Stimulated activated CD8-positive, alpha-beta memory T cell treated with anti-CD3 and anti-CD28 coated beads, Interleukin-12 subunit alpha, Interleukin-12 subunit beta, amount 100 ng/mL, for 1 hour (primary cell): ENCODE results near the gene TGFB1.
A peak's percentile ranks its signal among the peaks of the same experiment; 100 is the strongest.

Source experiments
- DNase-seq: peaks from one replicate; pipeline ENCODE4 v3.0.0-alpha.2; 2020; ENCODE audit warnings: low read depth

Gene TGFB1

DNA sequence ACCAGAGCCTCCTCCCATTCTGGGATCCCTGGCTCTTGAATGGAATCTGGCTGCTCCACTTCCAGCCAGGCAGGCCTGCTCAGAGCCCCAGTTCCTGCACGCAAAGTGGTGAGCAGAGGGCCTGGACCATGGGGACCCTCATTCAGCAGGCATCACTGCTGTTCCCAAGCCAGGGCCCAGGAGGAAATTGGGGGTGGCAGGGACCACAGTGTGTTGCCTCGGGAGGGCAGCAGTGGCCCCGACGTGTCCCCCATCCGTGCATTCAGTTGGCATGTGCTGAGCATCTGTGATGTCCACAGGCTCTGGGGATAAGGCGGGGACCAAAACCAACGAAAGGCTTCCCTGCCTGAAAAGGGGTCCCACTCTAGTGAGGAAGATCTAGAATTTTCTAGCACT lies 32.5 kb downstream of the TGFB1 start:
- no peak for DNase-seq

- DNase-seq = no peak
Observed at GRCh38 chr19:41320568-41320967, 33.2 kb downstream of the TGFB1 start.

- no peak for DNase-seq
Observed at GRCh38 chr19:41320185-41320518, 33.6 kb downstream of the TGFB1 start.

- DNase-seq = no peak
Observed at GRCh38 chr19:41319500-41320184, 34.1 kb downstream of the TGFB1 start.

- no peak for DNase-seq
Observed at GRCh38 chr19:41318696-41319499, 34.8 kb downstream of the TGFB1 start.

DNA sequence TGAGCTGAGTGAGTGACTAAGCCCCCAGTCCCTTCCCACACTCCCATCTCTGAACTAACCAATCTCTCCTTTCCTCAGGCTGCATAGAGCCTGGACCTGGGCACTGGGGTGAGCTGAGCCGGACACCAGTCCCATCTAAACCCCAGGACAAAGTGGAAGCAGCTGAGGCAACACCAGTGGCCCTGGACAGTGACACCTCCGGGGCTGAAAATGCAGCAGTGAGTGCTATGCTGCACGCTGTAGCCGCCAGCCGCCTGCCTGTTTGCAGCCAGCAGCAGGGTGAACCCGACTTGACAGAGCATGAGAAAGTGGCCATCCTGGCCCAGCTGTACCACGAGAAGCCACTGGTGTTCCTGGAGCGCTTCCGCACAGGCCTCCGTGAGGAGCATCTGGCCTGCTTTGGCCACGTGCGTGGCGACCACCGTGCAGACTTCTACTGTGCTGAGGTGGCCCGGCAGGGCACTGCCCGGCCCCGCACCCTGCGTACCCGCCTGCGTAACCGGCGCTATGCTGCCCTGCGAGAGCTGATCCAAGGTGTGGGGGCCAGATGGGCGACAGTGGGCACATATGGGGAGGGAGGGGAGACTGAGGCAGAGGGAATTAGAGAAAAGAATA lies 37.3 kb downstream of the TGFB1 start:
- DNase-seq = no peak

- DNase-seq = no peak
Observed at GRCh38 chr19:41311613-41312012, 42.1 kb downstream of the TGFB1 start.

- no peak for DNase-seq
Observed at GRCh38 chr19:41311072-41311471, 42.6 kb downstream of the TGFB1 start.

GRCh38 chr19:41310033-41310831 lies 43.5 kb downstream of the TGFB1 start, which contains the start of gene CCDC97:
CCDC97 (plus strand) TSS chr19:41310172; CDS start chr19:41310311, 139 bp downstream.
- peak; percentile 85 for DNase-seq

- no peak for DNase-seq
Observed at GRCh38 chr19:41309180-41310032, 44.3 kb downstream of the TGFB1 start.

GRCh38 chr19:41308450-41309179 lies 45.1 kb downstream of the TGFB1 start:
- DNase-seq = peak; percentile 96

GRCh38 chr19:41307954-41308449 lies 45.7 kb downstream of the TGFB1 start:
- no peak for DNase-seq

DNA sequence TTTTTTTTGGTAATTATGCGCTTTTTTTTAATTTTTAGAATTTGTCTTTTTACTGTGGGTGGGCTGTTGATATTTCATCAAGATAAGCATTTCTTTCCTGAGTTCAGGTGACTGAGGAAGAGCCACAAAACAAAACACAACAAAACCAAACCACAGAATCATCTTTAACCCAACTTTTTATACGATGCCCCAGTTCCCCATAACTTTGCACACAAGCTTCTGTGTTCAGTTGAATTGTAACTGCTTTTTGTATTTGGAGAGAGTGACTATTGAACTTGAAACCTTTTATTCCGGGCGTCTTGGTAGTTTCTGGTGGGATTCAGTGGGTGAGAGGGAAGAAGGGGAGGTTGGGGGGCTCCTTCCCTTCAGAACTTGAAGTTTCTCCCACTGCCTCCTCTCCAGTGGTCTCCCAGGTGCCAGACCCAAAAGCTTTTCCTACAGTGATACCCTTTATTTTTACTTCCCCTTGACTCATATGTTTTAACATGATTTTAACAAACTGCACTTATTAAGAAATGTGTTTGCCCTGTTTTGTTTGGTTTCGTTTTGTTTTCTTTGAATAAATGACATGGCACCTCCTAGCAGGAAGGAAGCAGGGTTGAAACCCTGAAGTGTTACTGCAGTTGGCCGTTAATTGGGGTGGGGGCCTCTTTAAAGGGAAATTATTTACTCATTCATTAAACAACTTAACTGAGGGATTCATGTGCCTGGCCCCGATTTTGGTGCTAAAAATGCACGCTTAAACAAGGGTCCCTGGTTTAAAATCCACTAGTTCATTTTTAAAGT lies 46.4 kb downstream of the TGFB1 start:
- DNase-seq = no peak

- no peak for DNase-seq
Observed at GRCh38 chr19:41305927-41306793, 47.6 kb downstream of the TGFB1 start.

- no peak for DNase-seq
Observed at GRCh38 chr19:41304706-41305483, 48.8 kb downstream of the TGFB1 start.

DNA sequence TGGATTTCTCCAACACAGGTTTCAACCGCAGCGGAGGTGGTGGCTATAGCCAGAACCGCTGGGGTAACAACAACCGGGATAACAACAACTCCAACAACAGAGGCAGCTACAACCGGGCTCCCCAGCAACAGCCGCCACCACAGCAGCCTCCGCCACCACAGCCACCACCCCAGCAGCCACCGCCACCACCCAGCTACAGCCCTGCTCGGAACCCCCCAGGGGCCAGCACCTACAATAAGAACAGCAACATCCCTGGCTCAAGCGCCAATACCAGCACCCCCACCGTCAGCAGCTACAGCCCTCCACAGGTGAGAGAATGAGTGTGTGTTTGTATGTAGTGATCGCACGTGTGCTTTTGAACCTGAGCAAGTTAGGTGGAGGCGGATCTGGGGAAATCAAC lies 49.8 kb downstream of the TGFB1 start:
- DNase-seq = no peak

DNA sequence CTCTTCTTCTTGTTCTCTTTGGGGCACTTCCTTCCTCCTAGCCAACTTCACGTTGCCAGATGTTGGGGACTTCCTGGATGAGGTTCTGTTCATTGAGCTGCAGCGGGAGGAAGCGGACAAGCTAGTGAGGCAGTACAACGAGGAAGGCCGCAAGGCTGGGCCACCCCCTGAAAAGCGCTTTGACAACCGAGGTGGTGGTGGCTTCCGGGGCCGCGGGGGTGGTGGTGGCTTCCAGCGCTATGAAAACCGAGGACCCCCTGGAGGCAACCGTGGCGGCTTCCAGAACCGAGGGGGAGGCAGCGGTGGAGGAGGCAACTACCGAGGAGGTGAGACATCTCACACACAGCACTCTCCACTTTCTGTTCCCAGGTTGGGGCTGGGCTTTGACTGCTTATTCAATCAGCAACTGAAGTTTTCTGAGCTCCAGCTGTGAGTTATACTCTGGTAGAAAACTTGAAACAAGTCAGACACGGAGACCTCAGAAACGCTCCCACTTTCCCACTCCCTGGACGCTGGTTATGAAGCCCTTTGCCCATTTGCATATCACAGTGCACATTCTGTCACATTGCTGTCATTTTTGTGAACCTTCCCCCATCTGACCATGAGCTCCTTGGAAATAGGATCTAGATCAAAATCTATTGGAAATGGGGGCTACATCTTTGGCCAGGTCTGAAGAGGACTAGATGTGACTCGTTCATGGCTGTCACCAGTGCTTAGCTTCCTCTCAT lies 50.9 kb downstream of the TGFB1 start:
- DNase-seq = peak; percentile 49
